Loucy (cell line): Measurements from ENCODE around the gene CEP126.

ENCODE experiments used
- H2AFZ ChIP-seq: fragments of 200-600 bp; sonication (generic); 2 replicates; pipeline ENCODE4 v1.6.0; 2016; ENCODE audit warnings: antibody characterized with exemption, mild to moderate bottlenecking, low read length, moderate library complexity
- H3F3A ChIP-seq: fragments of 200-600 bp; 2 replicates; pipeline ENCODE4 v1.6.0; 2016; ENCODE audit warnings: antibody characterized with exemption, low read depth, mild to moderate bottlenecking
- H3K27me3 ChIP-seq: fragments of 200-600 bp; sonication (generic); 2 replicates; pipeline ENCODE4 v1.6.1; 2014; ENCODE audit warnings: low read length, mild to moderate bottlenecking; ENCODE audit not compliant: insufficient read depth, poor library complexity, severe bottlenecking
- H3K36me3 ChIP-seq: fragments of 200-600 bp; sonication (generic); 2 replicates; pipeline ENCODE4 v1.6.1; 2016; ENCODE audit warnings: low read length; ENCODE audit not compliant: insufficient read depth
- H3K4me1 ChIP-seq: fragments of 200-600 bp; sonication (generic); 2 replicates; pipeline ENCODE4 v1.5.1; 2014; ENCODE audit warnings: low read length, mild to moderate bottlenecking; ENCODE audit not compliant: insufficient read depth, poor library complexity, severe bottlenecking
- H3K4me2 ChIP-seq: fragments of 200-600 bp; sonication (generic); 2 replicates; pipeline ENCODE4 v1.6.0; 2014; ENCODE audit warnings: antibody characterized with exemption, low read length, low read depth, mild to moderate bottlenecking; ENCODE audit not compliant: poor library complexity, severe bottlenecking
- H3K4me3 ChIP-seq: fragments of 200-600 bp; sonication (generic); 2 replicates; pipeline ENCODE4 v1.5.1; 2014; ENCODE audit warnings: low read length, mild to moderate bottlenecking, mixed read lengths; ENCODE audit not compliant: poor library complexity, severe bottlenecking
- H3K79me2 ChIP-seq: fragments of 200-600 bp; sonication (generic); 2 replicates; pipeline ENCODE4 v1.6.1; 2014; ENCODE audit warnings: low read length; ENCODE audit not compliant: insufficient read depth
- H3K9ac ChIP-seq: fragments of 200-600 bp; sonication (generic); 2 replicates; pipeline ENCODE4 v1.6.0; 2014; ENCODE audit warnings: mild to moderate bottlenecking, low read depth, low read length, moderate library complexity; ENCODE audit not compliant: poor library complexity, severe bottlenecking
- H3K9me2 ChIP-seq: fragments of 200-600 bp; sonication (generic); replicated peaks from 2 replicates; pipeline ENCODE4 v1.6.1; 2016; ENCODE audit warnings: low read depth, low read length, mixed read lengths
- H3K9me3 ChIP-seq: fragments of 200-600 bp; sonication (generic); 2 replicates; pipeline ENCODE4 v1.6.1; 2014; ENCODE audit warnings: mild to moderate bottlenecking, antibody characterized with exemption, low read length, low read depth; ENCODE audit not compliant: insufficient read depth
- H4K20me1 ChIP-seq: fragments of 200-600 bp; sonication (generic); 2 replicates; pipeline ENCODE4 v1.6.0; 2014; ENCODE audit warnings: antibody characterized with exemption, low read length, mild to moderate bottlenecking; ENCODE audit not compliant: insufficient read depth, poor library complexity, severe bottlenecking
- EZH2phosphoT487 ChIP-seq: fragments of 200-600 bp; IDR thresholded peaks from 2 replicates; pipeline ENCODE4 v1.6.1; 2018; ENCODE audit warnings: antibody characterized with exemption, mild to moderate bottlenecking, moderate library complexity, borderline replicate concordance
- TF ChIP-seq, protein P1 (sequence below): fragments of 200-600 bp; sonication (generic); conservative IDR thresholded peaks from 2 replicates; pipeline ENCODE4 v1.5.1; 2014; ENCODE audit warnings: mild to moderate bottlenecking, antibody characterized with exemption, low read length

Gene CEP126

GRCh38 chr11:101944923-101945322 is 30.1 kb downstream of the CEP126 start:
- TF ChIP-seq EZH2phosphoT487: no peak
- TF ChIP-seq, protein P1, sequence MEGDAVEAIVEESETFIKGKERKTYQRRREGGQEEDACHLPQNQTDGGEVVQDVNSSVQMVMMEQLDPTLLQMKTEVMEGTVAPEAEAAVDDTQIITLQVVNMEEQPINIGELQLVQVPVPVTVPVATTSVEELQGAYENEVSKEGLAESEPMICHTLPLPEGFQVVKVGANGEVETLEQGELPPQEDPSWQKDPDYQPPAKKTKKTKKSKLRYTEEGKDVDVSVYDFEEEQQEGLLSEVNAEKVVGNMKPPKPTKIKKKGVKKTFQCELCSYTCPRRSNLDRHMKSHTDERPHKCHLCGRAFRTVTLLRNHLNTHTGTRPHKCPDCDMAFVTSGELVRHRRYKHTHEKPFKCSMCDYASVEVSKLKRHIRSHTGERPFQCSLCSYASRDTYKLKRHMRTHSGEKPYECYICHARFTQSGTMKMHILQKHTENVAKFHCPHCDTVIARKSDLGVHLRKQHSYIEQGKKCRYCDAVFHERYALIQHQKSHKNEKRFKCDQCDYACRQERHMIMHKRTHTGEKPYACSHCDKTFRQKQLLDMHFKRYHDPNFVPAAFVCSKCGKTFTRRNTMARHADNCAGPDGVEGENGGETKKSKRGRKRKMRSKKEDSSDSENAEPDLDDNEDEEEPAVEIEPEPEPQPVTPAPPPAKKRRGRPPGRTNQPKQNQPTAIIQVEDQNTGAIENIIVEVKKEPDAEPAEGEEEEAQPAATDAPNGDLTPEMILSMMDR: no peak
- H3K9ac ChIP-seq: no peak overlapping the region
- H3K4me3 ChIP-seq: no peak overlapping the region
- no peaks in the 10 kb centered on the region for H3K36me3 ChIP-seq
- H2AFZ ChIP-seq: no peak overlapping the region
- no peaks in the 10 kb centered on the region for H3K4me1 ChIP-seq
- H3K4me2 ChIP-seq: no peak overlapping the region
- H3F3A ChIP-seq: no peaks in the 10 kb centered on the region
- H3K9me2 ChIP-seq: no peaks in the 10 kb centered on the region
- H3K27me3 ChIP-seq: no peaks in the 10 kb centered on the region
- no peaks in the 10 kb centered on the region for H3K79me2 ChIP-seq
- no peaks in the 10 kb centered on the region for H3K9me3 ChIP-seq
- H4K20me1 ChIP-seq: no peaks in the 10 kb centered on the region

DNA sequence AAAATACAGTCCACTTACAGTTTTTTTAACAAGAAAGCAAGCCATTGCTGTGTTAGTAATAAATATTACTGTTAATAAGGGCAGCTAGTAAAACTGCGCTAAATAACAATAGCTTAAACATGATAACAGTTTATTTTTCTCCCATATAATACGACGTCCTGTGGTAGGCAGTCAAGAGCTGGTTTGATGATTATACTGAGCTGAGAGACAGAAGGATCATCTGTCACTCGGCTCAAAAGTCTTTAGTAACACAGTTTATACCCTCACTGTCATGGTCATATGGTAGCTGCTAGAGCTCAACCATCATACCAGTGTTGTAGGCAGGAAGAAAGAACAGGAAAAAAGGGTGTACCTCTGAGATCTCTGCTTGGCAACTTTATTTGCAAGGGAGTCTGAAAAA is 30.6 kb downstream of the CEP126 start:
- H3K4me3 ChIP-seq: no peak overlapping the region
- no peaks in the 10 kb centered on the region for H3F3A ChIP-seq
- H3K9me2 ChIP-seq: no peaks in the 10 kb centered on the region
- H3K36me3 ChIP-seq: no peaks in the 10 kb centered on the region
- no peaks in the 10 kb centered on the region for H4K20me1 ChIP-seq
- no peaks in the 10 kb centered on the region for H3K9me3 ChIP-seq
- no peak overlapping the region for H2AFZ ChIP-seq
- no peaks in the 10 kb centered on the region for H3K79me2 ChIP-seq
- TF ChIP-seq EZH2phosphoT487: no peak
- TF ChIP-seq, protein P1: no peak
- no peaks in the 10 kb centered on the region for H3K27me3 ChIP-seq
- H3K9ac ChIP-seq: no peak overlapping the region
- H3K4me2 ChIP-seq: no peak overlapping the region
- no peaks in the 10 kb centered on the region for H3K4me1 ChIP-seq

GRCh38 chr11:101949680-101950220 is 34.9 kb downstream of the CEP126 start:
- H3K79me2 ChIP-seq: no peaks in the 10 kb centered on the region
- H3K9ac ChIP-seq: no peak overlapping the region
- no peaks in the 10 kb centered on the region for H3K9me2 ChIP-seq
- no peaks in the 10 kb centered on the region for H4K20me1 ChIP-seq
- H3K27me3 ChIP-seq: no peaks in the 10 kb centered on the region
- H3K36me3 ChIP-seq: no peaks in the 10 kb centered on the region
- H3K4me2 ChIP-seq: no peak overlapping the region
- no peak overlapping the region for H2AFZ ChIP-seq
- no peak overlapping the region for H3K4me3 ChIP-seq
- no peaks in the 10 kb centered on the region for H3K9me3 ChIP-seq
- H3F3A ChIP-seq: no peaks in the 10 kb centered on the region
- H3K4me1 ChIP-seq: no peaks in the 10 kb centered on the region
- TF ChIP-seq EZH2phosphoT487: no peak
- TF ChIP-seq, protein P1: no peak
